Hepatocyte (in vitro differentiated cells): ENCODE data around the gene TMEM258.

ENCODE experiments used
- EZH2 ChIP-seq: fragments of 200-600 bp; sonication (generic); IDR thresholded peaks from 2 replicates; pipeline ENCODE4 v1.6.1; 2016; ENCODE audit warnings: antibody characterized with exemption, mild to moderate bottlenecking, borderline replicate concordance
- EZH2phosphoT487 ChIP-seq: fragments of 200-600 bp; sonication (generic); IDR thresholded peaks from one replicate; pipeline ENCODE4 v1.6.1; 2018; ENCODE audit warnings: antibody characterized with exemption, mild to moderate bottlenecking, low read depth, moderate library complexity; ENCODE audit not compliant: unreplicated experiment, severe bottlenecking
- TF ChIP-seq, protein P1 (sequence below): fragments of 200-600 bp; sonication (generic); IDR thresholded peaks from 2 replicates; pipeline ENCODE4 v1.5.1; 2016; ENCODE audit warnings: antibody characterized with exemption, mild to moderate bottlenecking; ENCODE audit not compliant: poor library complexity

DNA sequence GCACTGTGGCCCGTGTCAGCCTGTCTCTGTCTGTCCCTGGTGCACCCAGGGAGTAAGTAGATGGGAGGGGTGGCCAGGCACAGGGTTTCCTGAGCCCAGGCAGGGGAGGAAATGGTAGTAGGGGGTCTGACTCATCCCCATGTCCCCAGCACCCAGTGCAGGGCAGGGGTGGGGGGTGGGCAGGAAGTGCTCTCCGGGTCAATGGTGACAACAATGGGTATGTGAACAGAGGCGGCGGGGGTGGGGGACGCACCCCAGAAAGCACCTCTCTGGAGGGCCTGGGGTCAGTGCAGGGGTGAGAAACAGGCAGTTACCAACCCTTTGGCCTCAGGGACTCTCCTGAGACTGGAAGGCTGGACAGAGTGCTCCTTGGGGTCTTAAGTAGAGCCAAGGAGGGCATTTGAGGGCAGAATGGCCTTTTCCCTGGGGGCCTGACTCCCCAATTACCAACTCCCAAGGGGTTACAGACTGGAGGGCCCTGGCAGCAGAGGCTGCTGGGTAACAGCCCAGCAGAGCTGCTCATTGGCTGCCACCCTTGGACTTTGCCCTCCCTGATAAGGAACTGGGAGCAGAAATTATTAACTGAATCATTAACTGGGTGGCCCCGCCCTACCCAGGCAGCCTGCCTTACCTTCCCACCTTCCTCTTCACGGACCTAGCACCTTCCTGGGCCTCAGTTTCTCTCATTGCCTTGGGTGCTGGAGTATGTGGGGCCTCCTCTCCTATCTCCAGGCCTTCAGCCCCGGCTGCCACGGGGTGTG is 35.8 kb downstream of the TMEM258 start:
- TF ChIP-seq, protein P1, sequence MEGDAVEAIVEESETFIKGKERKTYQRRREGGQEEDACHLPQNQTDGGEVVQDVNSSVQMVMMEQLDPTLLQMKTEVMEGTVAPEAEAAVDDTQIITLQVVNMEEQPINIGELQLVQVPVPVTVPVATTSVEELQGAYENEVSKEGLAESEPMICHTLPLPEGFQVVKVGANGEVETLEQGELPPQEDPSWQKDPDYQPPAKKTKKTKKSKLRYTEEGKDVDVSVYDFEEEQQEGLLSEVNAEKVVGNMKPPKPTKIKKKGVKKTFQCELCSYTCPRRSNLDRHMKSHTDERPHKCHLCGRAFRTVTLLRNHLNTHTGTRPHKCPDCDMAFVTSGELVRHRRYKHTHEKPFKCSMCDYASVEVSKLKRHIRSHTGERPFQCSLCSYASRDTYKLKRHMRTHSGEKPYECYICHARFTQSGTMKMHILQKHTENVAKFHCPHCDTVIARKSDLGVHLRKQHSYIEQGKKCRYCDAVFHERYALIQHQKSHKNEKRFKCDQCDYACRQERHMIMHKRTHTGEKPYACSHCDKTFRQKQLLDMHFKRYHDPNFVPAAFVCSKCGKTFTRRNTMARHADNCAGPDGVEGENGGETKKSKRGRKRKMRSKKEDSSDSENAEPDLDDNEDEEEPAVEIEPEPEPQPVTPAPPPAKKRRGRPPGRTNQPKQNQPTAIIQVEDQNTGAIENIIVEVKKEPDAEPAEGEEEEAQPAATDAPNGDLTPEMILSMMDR, result no peak
- TF ChIP-seq EZH2phosphoT487, result no peak
- no peak for TF ChIP-seq EZH2
